Activated CD8-positive, alpha-beta memory T cell treated with anti-CD3 and anti-CD28 coated beads for 48 hours (primary cell): ENCODE results near the gene PCBD1.

Source experiments
- DNase-seq, 3 experiments: peaks; one replicate each; pipeline ENCODE4 v3.0.0-alpha.2; 2020; ENCODE audit warnings: low read depth in 2 of 3, low spot score in 2 of 3

Gene PCBD1

DNA sequence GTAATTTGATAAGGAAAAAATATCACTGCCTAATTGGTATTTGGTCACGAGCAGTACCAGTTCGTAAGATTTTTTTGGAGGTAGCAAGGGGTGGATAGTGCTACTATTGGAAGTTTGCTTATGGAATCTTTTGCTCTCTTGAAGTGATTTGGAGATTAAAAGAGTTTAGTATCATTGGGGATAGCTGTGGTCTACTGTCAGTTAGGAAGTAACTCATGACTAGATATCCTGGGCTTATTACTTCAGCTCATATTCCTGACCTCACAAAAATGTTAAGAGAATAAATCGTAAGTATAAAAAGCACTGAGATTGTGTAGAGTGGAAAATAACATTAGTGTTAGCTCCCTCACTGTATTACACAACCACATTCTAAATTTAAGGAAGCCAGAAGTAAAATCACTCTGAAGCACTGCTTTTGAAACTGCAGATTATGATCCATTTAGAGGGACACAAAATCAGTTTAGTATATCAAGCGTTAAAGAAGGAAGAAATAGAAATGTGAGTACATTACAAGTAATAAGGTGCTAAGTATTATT, 50.0 kb downstream of the PCBD1 start:
- DNase-seq = no peak

DNA sequence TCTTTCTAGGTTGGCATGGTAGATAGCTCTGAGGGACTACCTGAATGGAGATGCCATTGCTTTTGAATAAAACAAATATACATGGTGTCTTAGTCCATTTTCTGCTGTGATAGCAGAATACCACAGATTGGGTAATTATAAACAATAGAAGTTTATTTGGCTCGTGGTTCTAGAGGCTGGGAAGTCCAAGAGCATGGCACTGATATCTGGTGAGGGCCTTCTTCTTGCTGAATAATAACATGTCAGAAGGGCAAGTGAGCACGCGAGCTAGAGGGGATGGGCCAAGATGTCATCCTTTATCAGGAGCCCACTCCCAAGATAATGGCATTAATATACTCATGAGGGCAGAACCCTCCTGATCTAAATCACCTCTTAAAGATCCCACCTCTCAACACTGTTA, 50.7 kb downstream of the PCBD1 start:
- DNase-seq = no peak

DNA sequence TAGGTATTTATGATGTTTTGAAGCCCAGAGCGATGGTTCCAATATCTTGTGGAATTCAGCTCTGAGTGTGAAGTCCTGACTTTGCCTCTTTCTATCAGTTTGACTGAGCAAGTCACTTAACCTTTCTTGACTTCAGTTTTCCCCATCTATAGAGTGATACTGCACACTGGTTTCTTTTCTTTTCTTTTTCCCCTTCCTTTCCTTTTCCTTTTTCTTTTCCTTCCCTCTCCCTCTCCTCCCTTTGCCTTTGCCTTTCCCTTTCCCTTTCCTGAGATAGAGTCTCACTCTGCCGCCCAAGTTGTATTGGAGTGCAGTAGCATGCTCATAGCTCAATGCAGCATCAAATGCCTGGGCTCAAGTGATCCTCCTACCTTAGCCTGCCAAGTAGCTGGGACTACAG, 52.0 kb downstream of the PCBD1 start:
- DNase-seq = no peak

DNA sequence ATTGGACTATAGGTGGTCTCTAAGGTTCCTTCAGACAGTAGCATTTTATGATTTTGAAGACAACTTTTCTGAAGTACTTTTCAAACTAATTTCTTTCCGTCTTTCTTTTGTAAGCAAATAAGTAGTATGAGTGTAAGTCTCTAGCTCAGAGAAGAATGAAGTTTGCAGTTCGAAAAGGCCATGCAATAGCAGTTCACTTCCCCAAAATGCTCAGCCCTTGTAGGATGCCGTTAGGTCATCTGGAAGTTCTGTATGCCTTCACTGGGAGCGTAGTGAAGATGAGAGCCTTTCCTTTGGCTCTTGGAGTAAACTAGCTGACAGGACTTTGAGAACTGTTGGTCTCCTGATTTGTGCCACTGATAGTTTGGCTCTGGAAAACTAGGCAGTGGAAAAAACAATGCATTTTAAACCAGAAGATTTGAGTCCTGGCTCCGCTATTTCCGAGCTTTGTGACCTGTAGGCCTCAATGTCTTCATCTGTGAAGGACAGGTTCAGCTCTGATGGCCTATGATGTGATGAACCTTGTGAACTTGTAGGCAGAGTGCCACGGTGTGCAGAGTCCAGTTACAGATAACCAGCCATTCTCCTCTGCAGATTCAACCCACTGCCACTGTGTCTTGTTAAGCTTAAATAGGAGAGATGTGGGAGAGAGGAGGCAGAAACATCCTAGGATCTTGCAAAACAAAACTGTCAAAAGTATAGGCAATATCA, 53.8 kb downstream of the PCBD1 start:
- no peak for DNase-seq

DNA sequence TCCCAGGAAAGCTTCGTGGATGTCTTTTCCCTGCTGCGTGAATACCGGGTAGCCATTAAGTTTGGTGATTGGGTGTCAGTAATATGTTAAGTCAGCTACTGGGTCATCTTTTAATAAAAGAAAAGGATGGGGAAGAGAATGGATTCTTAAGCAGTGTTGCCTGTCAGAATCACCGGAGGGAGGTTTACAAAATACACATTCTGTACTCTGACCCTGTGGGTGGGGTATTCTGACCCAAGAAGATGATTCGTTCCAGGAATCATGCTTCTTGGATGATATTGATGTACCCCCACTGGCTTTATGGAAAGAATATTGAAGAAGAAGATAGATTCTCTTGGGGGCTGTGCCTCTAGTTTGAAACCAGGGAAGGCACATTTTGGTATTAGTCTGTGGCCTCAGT, 54.3 kb downstream of the PCBD1 start:
- no peak for DNase-seq

DNA sequence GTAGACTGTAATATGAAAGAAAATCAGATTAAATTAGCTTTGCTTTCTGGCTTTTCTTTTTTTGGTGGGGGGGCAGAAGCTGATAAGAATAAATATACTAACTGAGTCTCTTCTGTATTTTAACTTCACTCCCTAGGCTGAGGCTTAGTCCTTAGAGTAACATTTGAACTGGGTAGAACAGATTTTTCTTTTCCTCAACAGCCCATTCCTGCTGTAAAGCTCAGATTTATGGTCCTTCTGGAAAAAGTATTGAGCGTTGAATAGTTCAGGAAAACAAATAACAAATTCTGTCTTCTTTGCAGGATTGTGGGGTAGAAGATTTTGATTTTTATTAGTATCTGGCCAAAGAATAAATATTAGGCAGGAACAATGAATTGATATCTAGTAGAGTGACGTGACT, 54.8 kb downstream of the PCBD1 start:
- DNase-seq = no peak
